Gastrocnemius medialis (tissue), 4 donors: ENCODE results near the gene AFF3. TPM values are rescaled to one million over a fixed set of nuclear protein-coding genes. Genes with fewer than 3 reads are reported as not detected.

Experiments
- ATAC-seq, 2 donors: fragments of 150-250 bp; one replicate each; pipeline ENCODE4 v1.9.1; 2016
- DNase-seq, 2 donors: peaks; one replicate each; pipeline ENCODE4 v3.0.0-alpha.2; 2019
- H3K27ac ChIP-seq, 4 donors: fragments of 200-600 bp; sonication (generic); 1 replicate in 1 of 4; 2 replicates in 3 of 4; pipeline ENCODE4 v1.5.1; 2016 to 2018; ENCODE audit warnings: mild to moderate bottlenecking in 2 of 4, moderate library complexity in 1 of 4
- H3K27me3 ChIP-seq, 3 donors: fragments of 200-600 bp; sonication (generic) in 2 of 3; 1 replicate in 1 of 3; 2 replicates in 2 of 3; pipeline versions ENCODE4 v1.5.1 to v1.6.0; 2016 to 2019; ENCODE audit warnings: mild to moderate bottlenecking in 1 of 3, moderate library complexity in 1 of 3
- H3K36me3 ChIP-seq, 2 donors: fragments of 200-600 bp; sonication (generic) in 1 of 2; one replicate each; pipeline ENCODE4 v1.5.1; 2017 to 2018
- H3K4me1 ChIP-seq, 2 donors: fragments of 200-600 bp; sonication (generic) in 1 of 2; one replicate each; pipeline ENCODE4 v1.5.1; 2016 to 2017; ENCODE audit warnings: mild to moderate bottlenecking in 2 of 2
- H3K4me3 ChIP-seq, 4 donors: fragments of 200-600 bp; sonication (generic) in 3 of 4; 1 replicate in 1 of 4; 2 replicates in 3 of 4; pipeline ENCODE4 v1.5.1; 2016 to 2019; ENCODE audit warnings: mild to moderate bottlenecking in 2 of 4
- H3K9me3 ChIP-seq, 3 donors: fragments of 200-600 bp; sonication (generic) in 2 of 3; 1 replicate in 1 of 3; 2 replicates in 2 of 3; pipeline ENCODE4 v1.5.1; 2016 to 2019
- POLR2A ChIP-seq, 2 donors: fragments of 450-650 bp; IDR thresholded peaks; one replicate each; pipeline ENCODE4 v1.6.1; 2017; ENCODE audit warnings: antibody characterized with exemption in 2 of 2, mild to moderate bottlenecking in 2 of 2, moderate library complexity in 2 of 2
- in situ Hi-C, 4 donors: fragments of 200-750 bp; cut with MboI; loops; one replicate each; pipeline versions ENCODE4 v1.15.0 to v1.8.0; 2017; ENCODE audit warnings: low sequenced_read_pairs in 4 of 4
- intact Hi-C: fragments of 100-400 bp; cut with DNase I; formaldehyde crosslinking; loops from one replicate; pipeline ENCODE4 v1.15.1; 2023; ENCODE audit warnings: low total_unique reads
- total RNA-seq, 4 donors: library from RNA; depleted of rRNA; stranded (reverse); fragments of >200 nt; gene quantifications; one replicate each; pipeline versions ENCODE4 v1.1.0 to v1.2.3, GENCODE V29; 2016
- TF ChIP-seq, protein P1 (sequence below), 5 experiments: fragments of 450-650 bp in 3 of 5; fragments of 200-600 bp in 2 of 5; sonication (generic) in 2 of 5; IDR thresholded peaks in 4 of 5; conservative IDR thresholded peaks in 1 of 5; 1 replicate in 4 of 5; 2 replicates in 1 of 5; pipeline ENCODE4 v1.5.1; 2016 to 2019; ENCODE audit warnings: antibody characterized with exemption in 5 of 5, mild to moderate bottlenecking in 3 of 5, moderate library complexity in 3 of 5

The AFF3 gene
- total RNA-seq, 4 donors from 2014 or later: 0.22 to 0.55 (median 0.47) TPM

DNA sequence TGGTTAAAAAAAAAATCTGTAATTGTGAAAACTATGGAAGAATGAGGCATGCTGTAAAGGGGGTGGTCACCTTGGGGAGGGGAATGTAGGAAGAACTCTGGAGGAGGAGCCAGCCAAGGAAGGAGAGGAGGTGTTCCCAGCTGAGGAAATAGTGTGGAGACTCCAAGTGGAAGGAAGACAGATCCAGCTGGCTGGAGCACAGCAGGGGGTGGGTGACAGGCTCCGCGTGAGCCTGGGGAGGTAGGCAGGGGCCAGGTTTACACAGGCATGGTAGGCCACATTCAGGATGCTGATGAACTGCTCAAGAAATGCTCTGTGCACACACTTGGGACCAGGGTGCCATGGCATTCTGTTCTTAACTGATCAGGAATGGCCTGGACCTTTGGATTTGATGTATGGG is 16.8 kb downstream of the AFF3 start:
- Histone ChIP-seq H3K27ac (no peak overlapping the region), H3K4me1 (no peaks in the 10 kb centered on the region), H3K36me3 (no peaks in the 10 kb centered on the region), H3K27me3 (no peaks in the 10 kb centered on the region), H3K9me3 (no peaks in the 10 kb centered on the region), H3K4me3 (no peak overlapping the region)
- TF ChIP-seq, protein P1, sequence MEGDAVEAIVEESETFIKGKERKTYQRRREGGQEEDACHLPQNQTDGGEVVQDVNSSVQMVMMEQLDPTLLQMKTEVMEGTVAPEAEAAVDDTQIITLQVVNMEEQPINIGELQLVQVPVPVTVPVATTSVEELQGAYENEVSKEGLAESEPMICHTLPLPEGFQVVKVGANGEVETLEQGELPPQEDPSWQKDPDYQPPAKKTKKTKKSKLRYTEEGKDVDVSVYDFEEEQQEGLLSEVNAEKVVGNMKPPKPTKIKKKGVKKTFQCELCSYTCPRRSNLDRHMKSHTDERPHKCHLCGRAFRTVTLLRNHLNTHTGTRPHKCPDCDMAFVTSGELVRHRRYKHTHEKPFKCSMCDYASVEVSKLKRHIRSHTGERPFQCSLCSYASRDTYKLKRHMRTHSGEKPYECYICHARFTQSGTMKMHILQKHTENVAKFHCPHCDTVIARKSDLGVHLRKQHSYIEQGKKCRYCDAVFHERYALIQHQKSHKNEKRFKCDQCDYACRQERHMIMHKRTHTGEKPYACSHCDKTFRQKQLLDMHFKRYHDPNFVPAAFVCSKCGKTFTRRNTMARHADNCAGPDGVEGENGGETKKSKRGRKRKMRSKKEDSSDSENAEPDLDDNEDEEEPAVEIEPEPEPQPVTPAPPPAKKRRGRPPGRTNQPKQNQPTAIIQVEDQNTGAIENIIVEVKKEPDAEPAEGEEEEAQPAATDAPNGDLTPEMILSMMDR (IDR thresholded peaks at IDR 0.05 in 4 of 5, conservative IDR thresholded peaks at IDR 0.05 in 1 of 5): no peak
- TF ChIP-seq POLR2A (IDR thresholded peaks at IDR 0.05): no peak
- ATAC-seq (no peak), DNase-seq (no peak)
- in situ Hi-C loops: no loop called here
- intact Hi-C loops: no loop called here

DNA sequence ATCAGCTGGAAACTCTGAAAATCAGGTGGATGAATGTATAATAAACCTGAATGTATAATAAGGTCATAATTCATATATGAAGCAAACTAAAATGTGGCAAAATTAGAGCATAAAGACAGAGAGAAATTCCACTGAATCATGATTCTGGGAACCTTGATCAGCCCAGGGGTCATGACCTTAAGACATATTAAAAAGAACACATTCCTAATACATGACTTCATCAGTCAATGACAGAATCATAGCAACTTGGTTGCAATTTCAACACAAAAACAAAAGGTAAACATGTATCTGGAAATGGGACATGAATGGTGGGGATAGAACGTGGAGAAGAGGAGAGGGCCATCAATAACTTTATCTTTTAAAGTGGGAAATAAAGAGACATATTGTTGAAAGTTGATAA is 17.6 kb downstream of the AFF3 start:
- Histone ChIP-seq H3K4me3 (no peak overlapping the region), H3K36me3 (no peaks in the 10 kb centered on the region), H3K9me3 (no peaks in the 10 kb centered on the region), H3K27ac (no peak overlapping the region), H3K27me3 (no peaks in the 10 kb centered on the region), H3K4me1 (no peaks in the 10 kb centered on the region)
- TF ChIP-seq POLR2A (IDR thresholded peaks at IDR 0.05): no peak
- TF ChIP-seq, protein P1 (IDR thresholded peaks at IDR 0.05 in 4 of 5, conservative IDR thresholded peaks at IDR 0.05 in 1 of 5): no peak
- ATAC-seq (no peak), DNase-seq (no peak)
- intact Hi-C loops (no loop called here), in situ Hi-C loops (no loop called here)

DNA sequence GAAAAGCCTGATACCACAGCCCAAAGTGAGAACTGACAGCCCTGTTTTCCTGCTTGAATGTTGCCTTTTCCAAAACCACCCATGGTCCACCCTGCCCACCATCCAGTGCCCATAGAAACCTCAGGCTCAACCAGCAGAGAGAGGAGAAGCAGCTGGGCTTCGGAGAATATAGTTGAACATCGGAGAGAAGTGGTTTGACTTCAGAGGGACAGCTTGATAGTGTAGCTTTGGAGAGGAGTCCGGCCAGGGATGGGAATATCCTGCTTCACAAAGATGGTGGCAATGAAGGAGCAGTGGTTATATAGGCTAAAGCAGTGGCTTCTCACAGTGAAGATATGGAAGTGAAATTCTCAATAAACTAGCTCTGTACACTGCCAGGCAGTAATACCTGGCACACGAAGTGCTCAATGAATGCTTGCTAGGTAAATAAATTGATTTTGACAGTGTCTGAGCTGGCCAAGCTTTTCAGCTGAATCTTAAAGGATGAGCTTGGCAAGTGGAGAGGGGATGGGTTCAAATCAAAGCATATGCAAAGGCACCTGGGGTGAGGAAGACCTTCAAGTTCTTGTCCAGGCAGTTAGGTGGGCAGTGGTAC is 21.2 kb downstream of the AFF3 start:
- in situ Hi-C loops: no loop called here

DNA sequence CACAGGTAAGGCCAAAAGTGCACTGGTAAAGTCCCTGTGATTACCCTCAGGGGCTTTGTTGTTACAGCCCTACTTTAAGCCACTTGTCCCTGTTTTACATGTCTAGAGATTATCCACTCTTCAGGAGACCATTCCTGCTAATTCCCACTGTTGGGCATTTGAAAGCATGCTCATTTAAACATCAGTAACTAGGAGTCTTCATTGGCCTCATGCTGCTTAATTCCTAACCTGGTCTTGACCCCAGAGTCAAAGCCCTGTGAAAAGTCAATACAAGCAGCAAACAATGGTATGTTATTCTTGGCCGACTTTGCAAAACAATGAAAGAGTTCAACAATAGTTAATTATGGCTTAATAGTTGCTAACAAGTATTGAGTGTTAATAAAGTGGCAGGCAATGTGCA is 23.2 kb downstream of the AFF3 start:
- H3K4me1 ChIP-seq: no peaks in the 10 kb centered on the region
- intact Hi-C loops: no loop called here
- H3K27me3 ChIP-seq: no peaks in the 10 kb centered on the region
- no peak overlapping the region for H3K4me3 ChIP-seq
- DNase-seq (no peak), ATAC-seq (no peak)
- H3K9me3 ChIP-seq: no peaks in the 10 kb centered on the region
- TF ChIP-seq POLR2A (IDR thresholded peaks at IDR 0.05): no peak
- TF ChIP-seq, protein P1 (IDR thresholded peaks at IDR 0.05 in 4 of 5, conservative IDR thresholded peaks at IDR 0.05 in 1 of 5): no peak
- no peak overlapping the region for H3K27ac ChIP-seq
- H3K36me3 ChIP-seq: no peaks in the 10 kb centered on the region
- in situ Hi-C loops: no loop called here

More for the DNA sequence above, 21.2 kb downstream of the AFF3 start:
- H3K27ac ChIP-seq: no peak overlapping the region
- DNase-seq (no peak), ATAC-seq (no peak)
- H3K4me3 ChIP-seq: no peak overlapping the region
- no peaks in the 10 kb centered on the region for H3K36me3 ChIP-seq
- no peaks in the 10 kb centered on the region for H3K27me3 ChIP-seq
- intact Hi-C loops: no loop called here
- H3K9me3 ChIP-seq: no peaks in the 10 kb centered on the region
- TF ChIP-seq POLR2A (IDR thresholded peaks at IDR 0.05): no peak
- no peaks in the 10 kb centered on the region for H3K4me1 ChIP-seq

DNA sequence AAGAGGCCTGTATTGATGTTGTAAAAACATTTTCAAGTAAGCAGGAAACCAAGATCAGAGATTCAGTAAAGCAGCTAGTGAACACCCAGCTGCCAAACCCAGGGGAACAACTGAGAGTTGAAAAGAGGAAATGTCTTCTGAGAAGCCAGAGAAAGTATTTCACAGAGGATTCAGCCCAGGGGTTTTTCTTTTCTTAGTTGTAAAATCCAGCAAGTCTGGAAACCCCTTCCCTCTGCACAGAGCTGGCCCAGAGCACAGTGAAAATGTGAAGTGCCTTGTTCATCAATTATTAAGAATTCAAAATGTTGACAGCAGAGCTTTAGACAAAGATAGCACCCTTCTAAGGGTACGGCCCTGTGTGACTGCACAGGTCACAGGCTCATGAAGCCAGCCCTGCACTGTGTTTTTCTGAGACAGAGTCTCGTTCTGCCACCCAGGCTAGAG is 28.4 kb downstream of the AFF3 start:
- no peak for ATAC-seq
- Histone ChIP-seq H3K4me3 (no peak overlapping the region), H3K4me1 (no peaks in the 10 kb centered on the region), H3K27me3 (no peaks in the 10 kb centered on the region), H3K36me3 (no peaks in the 10 kb centered on the region), H3K9me3 (no peaks in the 10 kb centered on the region), H3K27ac (no peak overlapping the region)
- in situ Hi-C loops (no loop called here), intact Hi-C loops (no loop called here)
- no peak for TF ChIP-seq POLR2A (IDR thresholded peaks at IDR 0.05)
- TF ChIP-seq, protein P1 (IDR thresholded peaks at IDR 0.05 in 4 of 5, conservative IDR thresholded peaks at IDR 0.05 in 1 of 5): no peak
- no peak for DNase-seq
